Hepatocyte (in vitro differentiated cells): ENCODE data around the gene EXTL1.

Experiments
- EZH2 ChIP-seq: fragments of 200-600 bp; sonication (generic); IDR thresholded peaks from 2 replicates; pipeline ENCODE4 v1.6.1; 2016; ENCODE audit warnings: antibody characterized with exemption, mild to moderate bottlenecking, borderline replicate concordance
- TF ChIP-seq, protein P1 (sequence below): fragments of 200-600 bp; sonication (generic); IDR thresholded peaks from 2 replicates; pipeline ENCODE4 v1.5.1; 2016; ENCODE audit warnings: antibody characterized with exemption, mild to moderate bottlenecking; ENCODE audit not compliant: poor library complexity

DNA sequence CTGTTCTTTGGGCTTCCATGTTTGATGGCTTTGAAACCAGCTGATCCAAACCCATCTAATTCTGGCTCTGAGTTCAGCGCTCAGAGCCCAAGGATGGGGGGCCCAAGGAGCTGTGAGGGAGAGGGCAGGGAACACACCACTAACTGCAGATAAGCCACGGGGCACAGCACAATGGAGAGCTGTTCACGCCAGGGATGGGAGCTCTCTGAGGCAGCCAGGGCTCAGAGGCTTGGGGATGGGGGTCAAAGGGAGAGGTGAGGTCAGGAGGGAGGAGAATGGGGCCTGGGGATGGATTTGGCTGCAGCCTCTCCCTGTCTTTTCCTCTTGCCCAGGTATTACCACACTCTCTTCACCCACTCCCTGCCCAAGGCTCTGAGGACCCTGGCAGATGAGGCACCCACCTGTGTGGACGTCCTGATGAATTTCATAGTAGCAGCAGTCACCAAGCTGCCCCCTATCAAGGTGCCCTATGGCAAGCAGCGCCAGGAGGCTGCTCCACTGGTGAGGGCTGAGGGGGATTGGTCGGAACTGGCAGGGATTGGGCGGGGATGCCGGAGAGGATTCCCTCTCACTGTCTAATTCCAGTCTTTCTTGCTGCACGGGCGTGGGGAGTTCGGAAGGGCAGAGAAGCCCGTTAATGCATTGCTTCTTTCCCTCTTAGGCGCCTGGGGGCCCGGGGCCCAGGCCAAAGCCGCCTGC lies 13.1 kb downstream of the EXTL1 start:
- TF ChIP-seq, protein P1, sequence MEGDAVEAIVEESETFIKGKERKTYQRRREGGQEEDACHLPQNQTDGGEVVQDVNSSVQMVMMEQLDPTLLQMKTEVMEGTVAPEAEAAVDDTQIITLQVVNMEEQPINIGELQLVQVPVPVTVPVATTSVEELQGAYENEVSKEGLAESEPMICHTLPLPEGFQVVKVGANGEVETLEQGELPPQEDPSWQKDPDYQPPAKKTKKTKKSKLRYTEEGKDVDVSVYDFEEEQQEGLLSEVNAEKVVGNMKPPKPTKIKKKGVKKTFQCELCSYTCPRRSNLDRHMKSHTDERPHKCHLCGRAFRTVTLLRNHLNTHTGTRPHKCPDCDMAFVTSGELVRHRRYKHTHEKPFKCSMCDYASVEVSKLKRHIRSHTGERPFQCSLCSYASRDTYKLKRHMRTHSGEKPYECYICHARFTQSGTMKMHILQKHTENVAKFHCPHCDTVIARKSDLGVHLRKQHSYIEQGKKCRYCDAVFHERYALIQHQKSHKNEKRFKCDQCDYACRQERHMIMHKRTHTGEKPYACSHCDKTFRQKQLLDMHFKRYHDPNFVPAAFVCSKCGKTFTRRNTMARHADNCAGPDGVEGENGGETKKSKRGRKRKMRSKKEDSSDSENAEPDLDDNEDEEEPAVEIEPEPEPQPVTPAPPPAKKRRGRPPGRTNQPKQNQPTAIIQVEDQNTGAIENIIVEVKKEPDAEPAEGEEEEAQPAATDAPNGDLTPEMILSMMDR = no peak
- TF ChIP-seq EZH2 = no peak
